GM20431 (cell line): ENCODE results near the gene PTGR3.

Source experiments
- in situ Hi-C: fragments of 300-500 bp; cut with MseI, MboI; formaldehyde crosslinking; loops from one replicate; pipeline ENCODE4 v1.15.0; 2020; ENCODE audit warnings: low sequenced_read_pairs; ENCODE audit not compliant: unreplicated experiment

Gene PTGR3, protein sequence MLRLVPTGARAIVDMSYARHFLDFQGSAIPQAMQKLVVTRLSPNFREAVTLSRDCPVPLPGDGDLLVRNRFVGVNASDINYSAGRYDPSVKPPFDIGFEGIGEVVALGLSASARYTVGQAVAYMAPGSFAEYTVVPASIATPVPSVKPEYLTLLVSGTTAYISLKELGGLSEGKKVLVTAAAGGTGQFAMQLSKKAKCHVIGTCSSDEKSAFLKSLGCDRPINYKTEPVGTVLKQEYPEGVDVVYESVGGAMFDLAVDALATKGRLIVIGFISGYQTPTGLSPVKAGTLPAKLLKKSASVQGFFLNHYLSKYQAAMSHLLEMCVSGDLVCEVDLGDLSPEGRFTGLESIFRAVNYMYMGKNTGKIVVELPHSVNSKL

DNA sequence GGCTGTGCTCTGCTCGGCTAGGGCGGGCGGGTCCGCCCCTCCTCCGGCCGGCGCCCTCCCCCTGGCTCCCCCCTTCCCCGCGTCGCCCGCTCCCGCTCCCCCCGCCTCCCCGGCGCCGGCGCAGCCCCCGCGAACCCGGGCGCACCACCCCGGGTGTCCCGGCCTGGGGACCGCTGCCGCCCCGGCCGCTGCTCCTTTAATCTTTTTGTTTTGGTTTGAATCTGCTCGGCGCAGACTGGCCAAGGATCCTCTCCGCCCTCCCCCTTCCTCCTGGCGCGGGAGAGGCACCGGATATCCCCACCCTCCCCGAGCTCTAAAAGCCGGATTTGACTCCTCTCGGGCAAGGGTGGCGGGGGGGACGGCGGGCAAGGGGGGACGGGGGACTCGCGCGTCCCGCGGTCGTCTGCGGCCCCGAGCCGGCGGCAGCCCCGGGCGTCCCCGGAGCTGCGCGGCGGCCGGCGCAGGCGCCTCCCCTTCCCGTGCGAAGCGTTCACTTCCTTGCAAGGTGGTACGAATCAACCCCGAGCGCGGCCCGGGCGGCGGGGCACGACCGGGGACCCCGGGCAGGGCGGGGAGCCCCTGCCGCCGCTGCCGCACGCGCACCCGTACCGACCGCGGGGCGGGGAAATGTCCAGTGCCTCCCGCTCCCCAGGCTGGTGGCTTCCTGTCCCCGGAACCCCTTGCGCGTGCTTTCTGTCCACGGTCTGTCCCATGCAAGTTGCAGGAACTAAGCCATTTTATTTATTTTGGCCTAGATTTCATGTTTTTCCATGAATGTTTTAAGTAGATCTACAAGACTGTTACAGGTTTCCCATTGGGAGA lies at the start of gene PTGR3:
PTGR3 (minus strand) TSS at position 11 of the 822 bp plus-strand sequence. CDS start 81 bp downstream, outside the sequence.
- in situ Hi-C loops: no loop called here

DNA sequence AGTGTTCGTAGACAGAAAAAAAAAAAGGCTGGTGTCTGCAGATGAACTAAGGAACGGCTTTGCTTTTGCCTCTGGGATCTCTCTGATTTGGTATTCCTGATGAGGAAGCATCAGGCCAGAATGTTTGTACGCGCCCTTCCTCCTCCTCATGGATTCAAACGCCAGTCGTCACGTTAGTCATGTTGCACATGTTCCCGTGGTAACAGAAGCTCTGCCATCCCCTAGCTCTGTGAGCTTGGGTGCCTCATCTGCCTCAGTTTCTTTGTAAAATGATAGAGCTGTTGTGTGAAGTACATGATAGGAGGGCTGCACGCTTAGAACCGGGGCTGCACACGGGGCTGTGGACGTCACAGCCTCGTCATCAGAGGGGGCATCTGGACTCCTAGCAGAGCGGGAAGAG lies 48.7 kb upstream of the PTGR3 start:
- in situ Hi-C loops: no loop called here

DNA sequence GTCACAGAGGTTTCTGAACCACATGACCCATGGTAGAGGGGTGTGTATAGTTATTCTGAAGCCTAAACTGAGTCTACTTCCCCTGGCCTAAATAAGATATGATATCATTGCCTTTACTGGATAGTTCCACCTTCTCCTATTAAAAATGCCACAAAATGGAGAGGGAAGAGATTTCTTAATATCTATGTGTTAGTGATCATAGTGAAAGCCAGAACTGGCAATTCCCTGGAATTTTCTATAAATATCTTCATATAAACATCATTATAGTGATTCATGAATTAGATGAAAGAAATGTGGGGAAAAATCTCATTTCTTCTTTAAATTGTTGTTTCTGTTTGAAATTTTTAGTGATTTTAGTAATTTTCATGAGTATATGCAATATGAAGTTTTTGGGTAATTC lies 47.4 kb upstream of the PTGR3 start:
- in situ Hi-C loops: no loop called here

DNA sequence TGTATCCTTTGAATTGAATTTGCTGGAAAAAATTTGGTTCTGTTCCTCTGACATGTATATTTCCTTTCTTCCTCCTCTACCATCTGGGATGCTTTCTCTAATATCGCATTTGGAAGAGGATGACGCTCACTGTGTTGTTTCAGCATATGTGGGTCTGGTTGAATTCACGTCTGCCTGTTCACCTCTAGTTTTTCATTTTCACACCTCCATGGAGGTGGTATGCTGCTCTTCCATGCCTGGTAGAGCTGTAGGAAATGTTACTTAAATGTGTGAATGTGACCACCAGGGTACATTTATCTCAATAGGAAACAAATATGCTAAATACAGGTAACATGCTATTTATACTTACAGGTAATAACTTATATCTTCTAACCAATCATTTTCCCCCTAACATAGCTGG lies 46.2 kb upstream of the PTGR3 start:
- in situ Hi-C loops: no loop called here

DNA sequence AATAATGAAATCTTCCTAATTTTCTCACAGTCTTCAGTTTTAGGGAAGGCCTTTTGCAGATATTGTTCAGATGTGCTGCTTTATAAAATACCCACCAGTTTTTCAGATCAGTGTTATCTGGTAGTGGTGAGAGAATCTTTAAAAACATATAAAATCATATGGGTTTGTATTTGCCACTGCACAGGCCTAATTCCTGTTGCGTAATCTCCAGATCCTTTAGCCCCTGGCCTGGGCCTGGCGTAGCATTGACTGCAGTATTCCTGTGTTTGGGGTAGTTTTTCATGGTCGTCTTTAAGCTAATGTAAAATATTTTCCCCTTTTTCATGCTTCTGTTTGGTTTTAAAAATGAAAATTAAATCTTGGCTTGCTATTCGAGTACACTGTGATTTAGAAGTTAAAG lies 44.8 kb upstream of the PTGR3 start:
- in situ Hi-C loops: no loop called here

DNA sequence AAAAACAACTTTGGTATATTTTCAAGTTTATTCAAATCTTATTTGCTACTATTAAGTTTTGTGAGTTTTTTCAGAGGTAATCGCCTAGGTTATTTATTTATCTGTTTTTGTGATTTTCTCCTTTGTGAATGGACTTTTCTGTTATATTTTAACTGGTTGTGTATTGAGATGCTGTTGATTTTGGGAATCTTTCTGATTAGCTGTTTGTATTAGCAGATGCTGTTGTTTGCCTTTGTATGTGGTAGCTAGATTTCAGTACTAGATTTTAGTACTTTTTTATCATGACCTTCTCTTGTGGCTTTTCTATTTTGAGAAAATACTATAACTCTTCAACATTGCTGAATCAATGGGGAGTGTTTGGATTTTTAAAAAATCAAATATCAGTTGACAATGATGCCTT lies 44.1 kb upstream of the PTGR3 start:
- in situ Hi-C loops: no loop called here

DNA sequence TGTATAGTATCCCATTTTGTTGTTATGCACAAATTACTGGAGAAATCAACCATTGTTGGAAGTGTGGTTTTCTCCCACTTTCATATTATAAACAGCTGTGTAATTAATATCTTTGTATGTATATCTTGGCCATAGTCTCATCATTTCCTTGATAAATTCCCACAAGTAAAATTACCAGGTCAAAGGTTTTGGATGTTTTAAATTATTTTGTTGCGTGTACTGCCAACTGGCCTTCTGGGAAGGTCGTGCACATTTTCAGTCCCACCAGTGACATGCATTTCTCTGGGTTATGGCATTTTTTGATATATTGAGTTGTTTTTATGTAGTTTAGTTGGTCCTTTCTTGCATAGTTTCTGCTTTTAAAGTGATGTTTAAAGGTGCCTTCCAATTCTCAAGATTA lies 43.2 kb upstream of the PTGR3 start:
- in situ Hi-C loops: no loop called here

DNA sequence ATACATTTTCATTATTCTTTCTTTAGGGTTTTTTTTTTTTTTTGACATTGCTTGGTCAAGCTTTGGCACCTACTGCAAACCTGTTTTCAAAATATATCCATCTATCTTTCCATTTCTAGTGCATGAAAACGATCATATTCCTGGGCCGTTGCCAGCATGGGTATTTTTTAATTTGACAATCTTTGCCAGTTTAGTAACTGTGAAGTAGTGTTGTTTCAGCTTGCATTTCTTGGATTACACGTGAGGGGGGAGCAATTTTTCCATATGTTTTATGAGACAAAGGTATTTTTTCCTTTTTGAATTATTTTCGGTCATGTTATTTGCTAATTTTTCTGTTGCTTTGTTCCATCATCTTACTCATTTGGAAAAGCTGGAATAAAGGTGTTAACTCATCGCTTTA lies 42.5 kb upstream of the PTGR3 start:
- in situ Hi-C loops: no loop called here

DNA sequence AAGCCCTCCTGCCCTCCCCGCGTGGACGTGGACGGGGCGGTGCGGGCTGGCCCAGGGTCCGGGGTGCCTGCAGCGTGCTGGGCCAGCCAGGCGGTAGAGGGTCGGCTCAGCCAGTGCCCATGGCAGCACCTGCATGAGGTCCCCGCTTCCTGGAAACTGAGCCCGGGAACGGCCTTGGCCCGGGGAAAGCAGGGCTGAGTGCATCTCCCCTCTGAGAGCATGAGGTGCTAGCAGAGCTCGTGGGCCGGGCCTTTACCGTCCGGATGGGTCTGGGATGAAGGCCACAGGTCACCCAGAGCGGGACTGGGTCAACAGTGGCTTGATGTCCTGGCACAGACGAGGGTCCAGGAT lies 41.5 kb upstream of the PTGR3 start:
- in situ Hi-C loops: no loop called here

DNA sequence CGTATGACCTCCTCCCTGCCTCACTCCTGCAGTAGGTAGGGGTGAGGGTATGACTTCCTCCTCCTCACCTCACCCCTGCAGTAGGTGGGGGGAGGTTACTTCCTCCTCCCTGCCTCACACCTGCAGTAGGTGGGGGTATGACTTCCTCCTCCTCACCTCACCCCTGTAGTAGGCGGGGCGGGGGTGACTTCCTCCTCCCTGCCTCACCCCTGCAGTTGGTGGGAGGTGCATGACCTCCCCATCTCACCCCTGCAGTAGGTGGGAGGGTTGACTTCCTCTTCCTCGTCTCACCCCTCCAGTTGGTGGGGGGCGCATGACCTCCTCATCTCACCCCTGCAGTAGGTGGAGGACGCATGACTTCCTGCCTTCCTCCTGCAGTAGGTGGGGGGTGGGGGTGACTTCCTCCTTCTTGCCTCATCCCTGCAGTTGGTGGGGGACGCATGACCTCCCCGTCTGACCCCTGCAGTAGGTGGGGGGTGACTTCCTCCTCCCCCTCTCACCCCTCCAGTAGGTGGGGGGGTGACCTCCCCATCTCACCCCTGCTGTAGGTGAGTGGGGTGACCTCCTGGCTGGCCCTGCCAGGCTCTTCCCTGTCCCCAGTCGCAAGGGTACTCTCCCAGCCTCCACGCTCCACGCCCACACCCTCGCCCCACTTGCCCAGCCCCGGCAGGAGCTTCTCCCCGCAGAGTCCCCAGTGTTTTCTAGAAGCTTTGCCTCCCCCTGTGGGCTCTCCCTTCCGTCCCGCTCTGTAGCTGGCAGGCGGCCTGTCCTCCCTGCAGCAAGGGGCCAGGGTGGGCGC lies 40.9 kb upstream of the PTGR3 start:
- in situ Hi-C loops: no loop called here

DNA sequence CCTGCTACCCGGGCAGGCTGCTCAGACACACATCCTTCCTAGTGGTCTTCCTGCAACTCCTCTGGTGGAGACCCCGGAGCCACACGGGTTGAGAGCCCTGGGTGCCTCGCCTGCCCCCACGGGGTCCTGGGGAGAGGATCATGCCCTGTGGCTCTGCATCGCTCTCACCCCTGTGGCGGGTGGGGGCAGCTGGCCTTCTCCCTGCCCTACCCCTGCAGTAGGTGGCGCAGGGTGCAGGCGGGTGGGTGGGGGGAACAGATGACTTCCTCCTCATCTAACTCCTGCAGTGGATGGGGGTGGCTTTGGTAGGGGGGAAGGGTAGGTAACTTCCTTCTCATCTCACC lies 40.2 kb upstream of the PTGR3 start:
- in situ Hi-C loops: no loop called here

DNA sequence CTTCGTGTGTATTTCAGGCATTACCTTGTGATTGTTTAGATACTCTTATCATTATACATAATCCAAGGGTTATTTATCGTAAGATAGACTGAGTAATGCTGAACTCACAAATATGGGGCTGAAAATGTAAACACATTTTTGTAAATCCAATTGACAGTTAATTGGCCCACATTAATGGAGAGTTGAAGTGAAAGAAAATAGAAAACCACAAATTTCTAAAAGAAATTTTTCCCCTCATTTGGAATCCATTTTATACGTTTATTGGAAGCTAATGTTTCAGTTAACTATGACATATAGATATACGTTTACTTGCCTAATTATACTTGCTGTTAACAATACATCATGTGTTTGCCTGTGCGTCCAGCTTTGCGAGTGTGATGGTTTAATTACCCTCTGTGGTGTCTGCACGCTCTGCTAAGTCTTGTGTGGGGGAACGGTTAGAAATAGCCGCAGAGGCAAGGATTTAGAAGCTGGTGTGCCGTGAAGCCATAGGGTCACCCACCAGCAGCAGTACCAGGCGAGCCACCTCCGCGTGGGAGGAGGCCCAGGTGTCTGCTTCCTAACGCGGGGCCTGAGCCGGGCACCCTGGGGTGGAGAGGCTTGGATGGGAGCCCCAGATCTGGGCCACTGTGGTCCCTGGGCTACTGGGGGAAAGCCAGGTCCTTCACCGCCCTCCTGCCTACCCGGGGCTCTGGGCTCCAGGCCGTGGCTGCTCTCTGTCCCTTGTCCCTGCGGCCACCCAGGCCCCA lies 39.7 kb upstream of the PTGR3 start:
- in situ Hi-C loops: no loop called here

DNA sequence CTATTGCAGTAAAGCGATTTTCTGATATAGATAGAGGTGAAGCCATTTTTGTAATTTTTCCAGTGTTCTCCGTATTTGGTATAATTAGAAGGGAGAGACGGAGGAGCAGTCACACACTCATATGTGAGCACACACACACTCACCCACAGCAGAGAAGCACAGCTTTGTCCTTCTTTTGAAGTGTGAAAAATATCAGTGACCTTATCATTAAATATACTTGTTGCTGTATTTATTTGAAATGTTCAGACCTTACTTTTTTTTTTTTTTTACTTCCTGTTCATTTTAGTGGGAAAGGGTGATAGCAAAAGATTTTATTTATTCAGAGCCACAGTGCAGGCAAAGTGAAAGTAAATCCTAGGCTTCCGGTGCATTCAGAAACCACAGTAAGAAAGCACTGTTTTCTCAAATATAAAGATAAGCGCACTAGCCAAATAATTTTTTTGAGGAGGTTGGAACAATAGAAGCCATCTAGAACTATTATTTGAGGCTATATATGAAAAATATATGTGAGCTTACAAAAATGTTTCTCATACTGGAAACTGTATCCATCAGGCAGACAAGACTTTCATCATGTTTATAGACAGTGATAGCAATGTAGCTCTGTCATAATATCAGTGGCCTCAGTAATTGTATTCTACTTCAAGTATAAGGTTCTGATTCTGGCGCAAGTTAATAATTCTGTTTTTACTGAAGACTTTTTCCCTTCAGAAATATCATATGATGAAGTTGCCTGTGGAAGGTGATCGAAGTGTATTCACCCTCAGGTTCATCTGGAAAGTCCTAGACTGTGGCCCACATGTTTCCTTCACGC lies 38.9 kb upstream of the PTGR3 start:
- in situ Hi-C loops: no loop called here

DNA sequence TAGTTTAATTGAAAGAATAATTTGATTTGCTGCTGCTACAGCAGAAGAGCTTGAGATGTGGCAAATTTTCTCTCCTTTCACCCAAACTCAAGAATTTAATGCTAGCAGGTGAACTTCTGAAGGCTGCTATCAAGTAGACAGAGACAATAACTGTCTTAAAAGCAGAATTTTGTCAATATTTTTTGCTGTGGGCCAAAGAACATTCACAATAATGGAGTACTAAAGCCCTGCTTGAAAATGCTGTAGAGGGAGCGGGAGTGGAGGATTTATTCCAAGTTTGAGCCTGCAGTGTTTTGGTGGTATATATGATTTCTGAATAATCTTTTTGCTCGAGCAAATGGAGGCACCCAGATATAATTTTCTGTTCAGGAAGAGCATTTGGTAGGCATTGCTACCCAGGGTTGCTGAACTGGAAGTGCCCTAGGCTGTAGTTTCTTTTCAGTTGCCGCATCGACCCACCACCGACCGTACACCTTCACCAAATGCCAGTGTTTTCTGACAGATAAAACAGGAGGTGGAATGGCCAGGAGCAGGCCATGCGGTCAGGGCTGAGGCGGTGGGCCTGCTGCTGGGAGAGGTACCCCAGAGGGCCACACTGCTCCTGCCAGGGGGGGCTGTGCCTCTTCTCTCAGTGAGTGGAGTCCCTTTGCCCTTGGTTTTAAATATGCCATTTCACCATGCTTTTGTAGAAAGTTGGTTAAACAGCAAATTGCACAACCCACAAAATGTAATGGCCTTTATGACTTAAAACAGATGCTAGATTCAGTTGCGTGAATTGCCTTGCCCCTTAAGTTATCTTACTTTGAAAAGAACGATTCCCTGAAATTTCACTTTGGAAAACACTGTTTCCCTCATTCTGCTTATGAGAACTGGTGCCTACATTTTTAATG lies 38.0 kb upstream of the PTGR3 start:
- in situ Hi-C loops: no loop called here

DNA sequence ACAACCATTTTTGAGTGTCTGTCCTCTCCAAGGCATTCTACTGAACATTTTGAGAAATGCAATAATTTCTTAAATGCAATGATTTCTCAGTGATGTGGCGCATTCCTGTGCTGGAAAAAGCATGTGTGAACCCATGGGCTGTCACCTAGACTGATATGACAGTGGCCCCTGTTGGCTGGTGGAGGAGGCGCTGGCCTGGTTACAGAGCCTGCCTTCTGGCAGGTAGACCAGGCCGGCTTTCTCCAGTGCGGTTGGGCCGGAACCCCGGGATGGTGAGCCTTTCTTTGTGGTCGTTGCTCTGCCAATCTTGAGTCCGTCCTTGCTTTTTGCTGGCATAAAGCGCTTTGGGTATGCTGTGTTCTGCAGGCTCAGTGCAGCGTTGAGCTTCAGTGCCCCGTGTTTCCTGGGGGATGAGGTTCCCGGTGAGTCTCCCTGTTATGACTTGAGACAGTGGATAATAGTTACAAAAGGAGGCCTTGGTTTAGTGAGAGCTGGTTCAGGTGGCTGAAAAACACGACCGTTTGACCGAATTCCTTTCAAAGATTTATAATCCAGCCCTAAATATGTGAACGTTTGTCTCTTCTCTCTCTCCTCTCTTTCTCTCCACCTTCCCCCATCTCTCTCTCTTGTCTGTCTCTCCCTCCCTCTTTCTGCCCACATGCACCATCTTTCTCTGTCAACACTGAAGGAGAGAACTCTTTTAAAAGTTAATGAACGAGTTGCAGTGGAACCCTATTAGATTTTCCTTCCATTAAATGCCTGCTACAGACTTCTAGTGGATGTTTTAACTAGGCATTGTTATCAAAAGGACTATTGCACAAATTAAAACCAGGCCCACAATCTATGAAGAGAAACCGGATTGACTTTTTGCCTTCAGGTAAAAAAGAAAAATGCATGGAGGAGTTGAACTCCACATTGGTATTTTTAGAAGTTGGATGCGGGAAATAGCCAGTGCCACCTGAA lies 35.7 kb upstream of the PTGR3 start:
- in situ Hi-C loops: no loop called here

DNA sequence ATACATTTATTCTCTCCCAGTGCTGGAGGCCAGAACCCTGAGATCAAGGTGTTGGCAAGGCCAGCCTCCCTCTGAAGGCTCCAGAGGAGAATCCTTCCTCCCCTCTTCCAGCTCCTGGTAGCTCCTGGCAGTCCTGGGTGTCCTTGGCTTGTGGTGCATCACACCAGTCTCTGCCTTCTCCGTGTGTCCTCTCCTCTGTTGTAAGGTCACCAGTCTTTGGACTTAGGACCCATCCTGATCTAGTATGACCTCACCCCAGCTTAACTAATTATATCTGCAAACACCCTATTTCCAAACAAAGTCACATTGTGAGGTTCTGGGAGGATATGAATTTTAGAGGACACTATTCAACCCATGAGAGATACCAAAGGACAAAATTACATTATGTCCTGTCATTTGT lies 32.8 kb upstream of the PTGR3 start:
- in situ Hi-C loops: no loop called here

DNA sequence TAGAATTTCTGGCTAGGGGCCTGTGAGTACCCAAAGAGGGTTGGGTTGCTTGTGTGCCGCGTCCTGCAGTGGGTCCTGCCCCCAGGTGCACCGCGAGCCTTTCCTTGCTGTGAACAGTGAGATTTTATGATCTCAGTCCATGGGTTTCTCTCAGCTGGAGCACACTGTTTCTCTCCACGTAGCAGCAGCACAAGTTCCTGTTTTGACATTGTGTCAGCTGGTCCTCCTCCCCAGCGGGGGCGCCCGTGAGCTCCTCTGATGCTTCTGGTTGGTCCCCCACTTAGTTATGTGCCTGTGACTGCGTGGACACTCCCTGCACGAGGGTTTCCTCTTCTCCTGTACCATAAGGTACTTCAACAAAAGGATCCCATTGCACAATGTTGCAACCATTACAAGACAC lies 31.5 kb upstream of the PTGR3 start:
- in situ Hi-C loops: no loop called here
